HG02870 (cell line): Measurements from ENCODE around the gene SMNDC1.
"Not testable (repeated sequence)": the region's sequence is repeated elsewhere in the genome, so short reads cannot be mapped to it uniquely, and the experiment has no call there.

Experiments
- ATAC-seq: cut with Tn5 transposase; IDR thresholded peaks from one replicate; pipeline ENCODE4 v1.9.1; 2021; ENCODE audit warnings: mild to moderate bottlenecking, moderate library complexity; ENCODE audit not compliant: unreplicated experiment

Gene SMNDC1

DNA sequence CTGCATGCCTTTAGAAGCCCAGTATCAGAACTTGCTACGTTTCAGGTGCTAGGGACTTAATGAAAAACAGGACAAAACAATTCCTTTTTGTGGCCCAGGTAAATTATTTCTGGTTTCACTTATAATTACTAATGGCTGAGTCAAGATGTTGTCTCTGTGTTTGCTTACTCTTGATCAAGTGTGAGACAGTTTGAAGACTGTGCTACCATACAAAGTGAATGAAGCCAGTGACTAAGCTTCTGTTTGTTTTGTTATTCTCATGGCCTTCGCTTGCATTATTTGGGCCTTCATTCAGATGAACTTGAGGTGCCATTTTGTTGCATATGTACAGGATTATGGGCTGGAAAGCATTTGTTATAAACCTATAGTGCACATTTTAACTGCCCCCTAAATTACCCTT is 17.9 kb downstream of the SMNDC1 start:
- ATAC-seq = no peak

DNA sequence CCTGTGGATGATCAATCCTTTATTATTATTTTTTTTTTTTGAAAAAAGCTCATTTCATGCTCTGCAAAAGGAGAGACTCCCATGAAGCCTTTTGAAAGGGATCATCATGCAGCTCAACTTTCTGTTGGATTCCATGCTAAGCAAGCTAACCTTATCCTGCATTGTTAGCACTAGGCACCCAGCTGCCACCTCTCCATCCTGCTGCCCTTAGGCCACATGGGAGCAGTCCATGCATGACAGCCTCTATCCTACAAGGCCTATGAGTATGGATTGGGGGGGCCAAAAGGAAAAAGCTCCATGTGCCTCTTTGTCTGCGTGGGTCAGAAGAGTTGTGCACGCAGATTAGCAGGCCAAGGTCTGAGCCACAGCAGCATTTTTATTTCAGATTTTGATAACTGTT is 19.2 kb downstream of the SMNDC1 start:
- no peak for ATAC-seq

DNA sequence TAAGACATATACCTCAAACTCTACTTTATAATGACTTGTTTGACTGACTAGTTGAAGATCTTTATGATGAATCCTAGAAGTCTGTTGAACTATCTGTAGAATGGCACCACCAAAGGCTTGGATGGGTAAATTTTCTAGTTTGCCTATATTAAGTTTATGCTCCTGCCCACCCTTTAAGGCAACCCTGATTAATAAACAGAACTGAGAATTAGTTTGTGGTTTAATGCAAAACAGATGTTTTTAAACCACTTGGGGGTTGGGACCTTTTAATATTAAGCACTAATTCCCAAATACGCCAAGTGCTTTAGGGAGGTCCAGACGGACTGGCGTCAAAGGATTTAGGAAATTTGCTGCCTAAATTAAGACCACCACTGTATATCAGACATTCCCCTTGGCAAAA is 20.5 kb downstream of the SMNDC1 start:
- no peak for ATAC-seq

DNA sequence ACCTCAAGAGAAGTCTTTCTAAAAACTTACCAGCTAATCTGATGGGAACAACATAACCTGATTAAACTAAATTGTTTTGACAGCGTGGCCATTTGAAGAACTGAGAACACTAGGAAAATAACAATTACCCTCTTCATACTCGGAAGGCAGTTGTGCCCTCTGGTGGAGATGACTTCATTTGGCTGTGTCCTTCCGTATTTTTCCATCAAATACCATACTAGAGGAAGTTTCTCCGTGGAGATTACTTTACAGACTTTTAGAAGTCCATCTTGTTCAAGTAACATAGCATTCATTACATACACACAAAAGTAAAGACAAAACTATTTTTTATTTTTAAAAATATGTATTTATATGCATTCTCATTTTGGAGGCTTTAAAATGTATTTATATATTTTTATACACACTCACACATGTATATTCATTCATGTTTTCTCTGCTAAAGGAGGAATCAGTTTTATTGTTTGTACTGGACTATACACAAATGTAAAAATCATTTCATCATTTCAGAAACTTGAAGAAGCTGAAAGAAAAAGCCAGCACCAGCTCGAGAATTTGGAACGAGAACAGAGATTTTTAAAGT is 25.2 kb downstream of the SMNDC1 start:
- ATAC-seq = no peak

DNA sequence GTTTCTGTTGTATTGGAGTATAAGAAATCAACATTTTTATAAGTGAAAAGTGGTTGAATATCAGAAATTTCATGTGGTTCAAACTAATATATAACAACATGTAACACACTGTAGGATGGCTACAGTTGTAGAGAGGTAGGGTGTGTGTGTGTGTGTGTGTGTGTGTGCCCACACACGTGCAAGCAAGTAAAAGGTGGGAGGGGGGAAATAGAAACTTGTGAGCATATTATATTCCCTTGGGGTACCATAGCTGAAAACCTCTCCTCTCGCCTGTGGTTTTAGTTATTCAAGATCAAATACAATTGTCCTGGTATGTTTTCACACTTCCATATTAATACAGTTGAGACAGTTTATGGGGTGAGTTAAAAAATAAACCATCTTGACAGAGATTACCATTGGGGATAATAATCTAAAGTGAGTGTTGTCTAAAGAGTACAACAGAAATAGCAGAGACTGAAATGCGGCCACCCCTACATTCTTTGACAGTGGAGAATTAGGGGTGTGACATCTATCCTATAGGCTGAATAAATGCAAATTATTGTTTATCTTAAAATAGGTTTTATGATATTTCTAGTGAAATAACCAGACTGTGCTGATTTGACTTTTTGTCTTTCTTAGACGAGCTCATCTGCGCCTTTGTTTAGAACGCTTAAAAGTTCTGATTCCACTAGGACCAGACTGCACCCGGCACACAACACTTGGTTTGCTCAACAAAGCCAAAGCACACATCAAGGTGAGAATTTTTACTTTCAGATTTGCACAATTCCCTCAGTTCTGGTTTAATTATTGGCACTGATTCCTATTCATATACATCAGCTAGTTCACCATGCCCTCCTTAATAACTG is 25.9 kb downstream of the SMNDC1 start:
- no peak for ATAC-seq

DNA sequence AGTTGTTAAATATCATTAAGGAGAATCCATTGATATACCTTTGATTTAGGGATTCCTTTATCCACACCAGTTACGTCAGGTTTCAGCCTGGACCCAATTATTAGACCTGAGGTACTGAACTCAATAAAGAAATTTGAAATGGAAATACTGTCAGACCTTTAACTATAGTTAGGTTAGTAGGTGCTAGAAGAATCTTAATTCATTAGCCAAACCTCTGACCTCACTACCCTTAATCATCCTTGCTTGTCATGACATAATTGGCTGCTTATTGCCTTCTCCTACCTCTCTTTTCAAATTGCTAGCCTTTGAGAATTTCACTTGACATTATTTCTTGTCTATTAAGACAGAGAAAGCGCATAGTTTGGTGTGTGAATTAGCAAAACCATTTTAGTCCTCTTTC is 27.1 kb downstream of the SMNDC1 start:
- ATAC-seq = no peak

DNA sequence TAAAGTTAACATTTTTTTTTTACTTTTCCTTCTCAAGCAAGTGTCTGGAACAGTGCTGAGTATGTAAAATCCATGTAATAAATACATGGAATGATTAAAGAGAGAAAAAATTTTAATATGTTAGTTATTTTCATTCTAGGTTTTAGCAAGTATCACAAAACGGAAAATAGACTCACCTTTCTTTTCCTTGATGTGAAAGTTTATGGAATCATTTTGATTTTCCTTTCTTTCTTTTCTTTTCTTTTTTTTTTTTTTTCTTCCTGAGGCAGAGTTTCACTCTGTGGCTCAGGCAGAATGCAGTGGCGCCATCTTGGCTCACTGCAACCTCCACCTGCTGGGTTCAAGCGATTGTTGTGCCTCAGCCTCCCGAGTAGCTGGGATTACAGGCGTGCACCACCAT is 28.1 kb downstream of the SMNDC1 start:
- ATAC-seq = no peak

DNA sequence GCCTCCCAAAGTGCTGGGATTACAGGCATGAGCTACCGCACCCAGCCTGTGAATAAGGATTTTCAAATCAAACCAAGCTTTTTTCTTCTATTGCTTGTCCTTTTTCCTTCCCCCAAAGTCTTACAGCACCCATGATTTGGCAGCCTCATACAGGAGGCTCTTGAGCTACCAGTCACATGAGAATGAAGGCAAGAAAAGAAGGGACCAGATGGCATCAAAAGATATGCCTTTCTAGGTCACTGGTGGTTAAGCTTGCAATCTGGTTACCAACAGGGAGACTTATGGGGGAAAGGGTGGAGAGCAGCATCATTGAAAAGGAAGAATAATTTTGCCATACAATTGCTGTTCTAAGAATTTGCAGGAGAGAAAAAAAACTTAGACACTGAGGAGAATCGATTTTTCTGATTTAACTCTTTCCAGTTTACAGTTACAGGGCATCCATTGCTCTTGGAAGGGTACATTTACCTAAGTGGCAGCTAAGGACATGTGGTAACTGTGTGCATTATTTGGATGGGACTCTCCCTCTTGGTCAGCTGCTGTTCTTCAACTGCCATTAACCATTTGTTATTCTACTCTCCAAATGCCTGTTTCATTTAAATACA is 29.5 kb downstream of the SMNDC1 start:
- no peak for ATAC-seq

DNA sequence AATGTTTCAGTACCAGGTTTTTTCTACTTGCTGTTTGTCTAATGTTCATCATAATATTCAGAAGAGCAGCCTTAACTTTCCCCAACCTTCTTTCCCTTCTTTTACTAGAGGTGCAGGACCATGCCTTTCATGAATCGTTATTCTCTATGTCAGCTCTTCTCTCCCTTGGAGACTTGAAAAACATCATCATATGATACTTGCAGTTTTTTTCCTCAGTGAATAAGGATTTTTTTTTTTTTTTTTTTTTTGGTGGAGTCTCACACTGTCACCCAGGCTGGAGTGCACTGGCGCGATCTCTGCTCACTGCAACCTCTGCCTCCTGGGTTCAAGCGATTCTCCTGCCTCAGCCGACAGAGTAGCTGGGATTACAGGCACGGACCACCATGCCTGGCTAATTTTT is 30.1 kb downstream of the SMNDC1 start:
- no peak for ATAC-seq

DNA sequence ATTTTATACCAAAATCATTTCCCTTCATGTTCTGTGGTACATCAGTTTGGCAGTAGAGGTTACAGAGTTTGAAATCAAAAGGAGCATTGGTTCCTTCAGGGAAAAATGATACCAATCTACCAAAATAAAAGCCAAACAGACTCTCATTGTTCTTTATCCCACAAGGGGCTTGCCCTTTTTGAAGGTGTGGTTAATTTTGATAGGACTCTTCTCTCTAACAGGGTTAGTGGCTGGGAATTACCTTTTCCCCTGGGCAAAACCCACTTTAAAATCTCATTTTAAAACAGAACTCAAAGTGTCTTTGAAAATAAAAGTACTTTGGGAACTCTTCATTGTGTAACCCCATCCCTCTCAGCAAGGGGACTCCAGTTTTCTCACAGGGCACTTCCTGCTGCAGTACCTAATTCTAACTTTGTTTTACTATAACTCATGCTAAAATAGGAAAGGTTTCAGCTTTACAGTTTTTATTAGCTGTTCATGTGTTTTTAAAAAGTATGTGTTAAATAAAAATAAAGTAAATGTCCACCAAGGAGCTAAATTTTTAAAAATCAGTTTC is 30.6 kb downstream of the SMNDC1 start:
- no peak for ATAC-seq

DNA sequence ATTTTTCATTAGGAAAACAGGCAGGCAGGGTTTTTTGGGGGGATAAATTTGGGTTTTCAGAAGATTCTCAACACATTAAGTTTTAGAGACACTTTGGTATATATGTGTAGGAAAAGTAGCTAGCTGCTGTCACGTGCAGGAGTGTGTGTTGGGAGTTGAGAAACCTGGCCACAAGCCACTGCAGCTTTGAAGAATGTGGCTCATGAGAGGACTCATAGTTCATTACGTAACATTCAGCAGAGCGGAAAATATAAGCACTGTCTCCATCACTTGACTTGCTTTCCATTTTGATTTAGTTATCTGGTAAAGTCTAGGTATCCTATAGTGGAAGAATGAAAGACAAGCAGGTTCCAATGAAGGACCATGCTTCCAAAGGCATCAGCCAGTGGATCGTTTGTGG is 31.2 kb downstream of the SMNDC1 start:
- ATAC-seq = peak; percentile 49

DNA sequence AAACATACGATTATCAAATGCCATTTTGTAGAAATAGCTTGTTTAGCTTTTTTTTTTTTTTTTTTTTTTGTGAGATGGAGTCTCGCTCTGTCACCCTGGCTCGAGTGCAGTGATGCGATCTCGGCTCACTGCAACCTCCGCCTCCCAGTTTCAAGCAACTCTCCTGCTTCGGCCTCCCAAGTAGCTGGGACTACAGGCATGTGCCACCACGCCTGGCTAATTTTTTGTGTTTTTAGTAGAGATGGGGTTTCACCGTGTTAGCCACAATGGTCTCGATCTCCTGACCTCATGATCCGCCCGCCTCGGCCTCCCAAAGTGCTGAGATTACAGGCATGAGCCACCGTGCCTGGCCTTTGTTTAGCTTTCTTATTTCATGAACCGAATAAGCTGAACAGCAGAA is 31.7 kb downstream of the SMNDC1 start:
- not testable (repeated sequence) for ATAC-seq

DNA sequence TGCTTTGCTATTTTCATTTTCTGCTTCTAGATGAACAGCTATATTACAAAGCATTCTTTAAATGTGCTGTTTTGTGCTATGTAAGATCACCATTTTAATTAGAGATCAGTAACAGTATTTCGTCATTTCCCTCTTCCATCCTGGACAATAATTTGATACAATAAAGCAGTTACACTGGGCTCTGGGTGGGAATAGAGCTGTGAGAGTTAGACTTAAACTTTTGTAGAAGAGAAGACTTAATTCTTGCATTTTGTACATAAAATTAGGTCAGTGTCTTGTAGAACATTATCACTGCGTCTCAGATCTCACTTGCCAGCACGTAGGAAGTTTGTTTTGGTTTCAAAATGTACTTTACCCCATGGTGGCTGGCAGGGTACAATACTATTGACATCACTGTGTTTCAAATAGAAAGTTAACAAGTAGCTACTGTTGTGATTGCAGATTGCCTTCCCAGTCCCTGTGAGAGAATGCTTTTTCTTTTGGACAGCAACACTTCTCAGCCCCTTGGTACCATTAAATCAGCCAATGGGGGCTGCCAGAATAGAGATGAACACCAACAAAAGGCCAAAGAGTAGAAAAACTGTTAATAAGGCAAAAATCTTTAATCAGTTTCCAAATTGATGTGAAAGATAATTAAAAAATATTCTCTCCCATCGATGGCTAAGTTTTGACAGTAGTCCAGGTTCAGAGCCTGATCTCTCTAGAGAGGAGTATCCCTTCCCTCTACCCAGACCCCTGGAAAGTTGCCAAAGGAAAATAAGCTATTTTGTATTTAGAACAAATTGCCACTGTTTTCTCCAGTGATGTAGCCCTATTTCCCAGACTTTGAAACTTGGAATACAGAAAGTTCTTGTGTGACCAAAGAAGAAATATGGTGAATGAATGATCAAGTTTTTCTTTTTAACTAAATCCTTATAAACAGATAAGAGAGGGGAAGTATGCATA is 35.1 kb downstream of the SMNDC1 start:
- ATAC-seq = no peak

DNA sequence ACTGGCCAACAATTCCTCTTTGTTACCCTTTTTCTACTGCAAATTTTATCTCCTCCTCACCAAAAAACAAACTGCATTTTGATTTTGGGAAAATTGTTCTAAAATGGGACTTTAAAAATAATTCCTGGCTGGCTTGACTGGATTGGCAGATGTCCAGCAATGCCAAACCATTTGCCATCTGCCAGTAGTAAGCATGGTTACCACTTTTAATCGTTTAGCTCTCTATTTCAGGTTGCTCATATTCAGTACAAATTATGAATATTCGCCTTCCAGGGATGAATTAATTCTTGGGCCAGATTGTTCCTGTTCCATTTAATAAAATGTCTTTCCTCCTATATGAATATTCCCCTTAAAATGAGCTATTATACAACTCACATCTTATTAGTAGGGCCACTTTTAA is 35.7 kb downstream of the SMNDC1 start:
- no peak for ATAC-seq

DNA sequence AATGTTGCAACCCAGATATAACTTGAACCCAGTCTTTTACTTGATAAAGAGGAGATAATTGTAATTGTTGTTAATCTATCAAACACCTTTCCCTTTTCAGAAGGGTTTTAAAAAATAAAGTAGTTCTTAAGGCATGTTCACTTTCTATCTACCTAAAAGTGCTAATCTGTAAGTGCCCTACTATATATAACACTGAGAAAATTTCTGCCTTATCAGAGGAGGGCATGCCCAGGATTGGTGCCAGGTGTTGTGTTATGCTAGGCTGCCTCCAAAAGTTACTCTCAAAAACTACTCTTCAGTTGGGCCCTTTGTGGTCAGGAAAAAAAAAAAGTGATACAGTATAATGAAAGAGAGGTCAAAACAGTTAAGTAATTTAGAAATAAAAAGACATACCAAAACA is 36.3 kb downstream of the SMNDC1 start:
- ATAC-seq = no peak

DNA sequence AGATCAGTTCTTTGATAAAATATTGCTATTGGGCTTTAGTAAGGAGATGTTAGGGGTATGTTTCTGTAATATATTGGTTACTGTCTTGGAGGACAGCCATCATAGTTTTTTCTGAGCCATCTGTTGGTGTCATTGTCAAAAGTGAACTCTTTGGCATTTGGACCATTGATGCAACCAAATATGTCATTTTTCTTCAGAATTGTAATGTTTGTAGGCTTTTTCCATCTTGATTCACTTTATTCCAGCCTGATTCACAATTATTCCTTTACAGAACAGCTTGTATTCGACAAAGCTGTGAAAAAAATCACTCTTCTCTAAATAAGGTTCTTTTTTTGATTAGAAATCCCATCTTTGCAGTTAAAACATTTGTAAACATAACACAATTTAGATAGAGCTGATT is 37.4 kb downstream of the SMNDC1 start:
- no peak for ATAC-seq

DNA sequence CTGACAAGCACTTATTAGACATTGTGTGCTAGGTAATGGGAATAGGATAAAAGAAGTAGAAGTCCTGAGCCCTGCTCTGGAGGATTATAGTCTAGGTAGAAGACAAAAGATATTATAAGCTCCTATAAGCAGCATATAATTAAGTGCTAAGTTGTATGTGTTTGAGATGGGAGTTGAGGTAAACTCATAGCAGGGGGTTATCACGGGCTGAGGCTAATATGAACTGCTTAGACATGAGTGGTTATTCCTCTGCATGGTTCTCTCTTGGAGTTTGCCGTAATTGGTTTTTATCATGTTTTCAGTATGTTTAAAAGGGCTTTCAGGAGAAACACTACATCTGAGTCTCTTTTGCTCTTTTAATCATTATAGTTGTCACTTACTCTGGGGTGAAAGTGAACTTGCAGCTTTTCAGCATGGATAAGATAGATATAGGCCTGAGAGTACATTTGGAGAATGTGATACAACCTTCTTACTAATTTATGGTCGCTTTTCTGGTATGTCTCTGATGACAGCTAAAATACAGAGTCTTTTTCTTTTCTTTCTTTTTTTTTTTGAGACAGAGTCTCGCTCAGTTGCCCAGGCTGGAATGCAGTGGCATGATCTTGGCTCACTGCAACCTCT is 39.0 kb downstream of the SMNDC1 start:
- ATAC-seq = no peak

DNA sequence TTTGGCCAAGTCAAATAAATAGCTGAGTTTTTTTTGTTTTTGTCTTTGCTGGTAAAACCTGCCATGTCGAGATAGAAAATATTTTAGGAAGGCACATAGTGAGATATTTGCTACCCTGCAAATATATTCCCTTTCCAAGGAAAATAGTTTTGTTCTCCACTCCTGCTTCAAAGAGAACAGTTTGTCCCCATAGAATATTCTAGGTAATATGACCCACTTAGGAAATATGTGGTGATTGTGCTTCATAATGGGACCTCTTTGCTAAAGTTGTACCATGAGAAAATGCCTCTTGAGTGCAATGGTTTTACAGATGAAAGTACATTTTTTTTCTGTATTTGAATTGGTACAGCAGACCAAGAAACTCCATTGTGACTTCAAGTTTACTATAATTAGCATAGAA is 41.6 kb downstream of the SMNDC1 start:
- ATAC-seq = no peak

DNA sequence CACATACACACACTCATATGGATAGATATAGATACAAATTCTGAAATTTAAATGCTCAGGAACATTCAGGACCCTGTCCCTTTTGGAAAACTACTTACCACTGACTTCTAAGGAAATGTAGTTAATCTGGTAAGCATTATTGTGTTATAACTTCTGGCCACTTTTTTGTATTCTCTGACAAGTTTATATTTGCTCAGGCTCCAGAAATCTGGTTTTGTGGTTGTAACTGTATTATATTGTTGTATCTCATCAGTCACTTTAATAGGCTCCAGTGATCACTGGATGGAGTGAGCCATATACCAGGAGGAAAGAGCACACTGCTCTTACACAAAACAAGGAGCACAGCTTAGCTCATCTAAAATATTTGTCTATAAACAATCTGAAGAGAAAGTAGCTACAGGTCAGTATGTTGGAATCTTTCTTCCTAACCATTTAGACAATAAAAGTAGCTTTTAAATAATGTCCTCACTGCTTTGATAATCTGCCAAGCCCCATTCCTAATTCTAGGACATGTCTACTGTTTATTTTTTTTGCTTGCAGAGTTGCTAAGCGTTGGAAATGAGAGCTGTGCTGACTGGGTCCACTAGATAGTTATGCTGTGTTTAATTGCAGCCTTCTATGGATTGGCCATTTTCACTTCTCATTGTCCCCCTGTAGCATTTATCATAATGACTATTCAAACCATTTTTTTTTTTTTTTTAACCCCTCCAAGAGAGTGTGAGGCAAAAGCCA is 43.8 kb downstream of the SMNDC1 start:
- no peak for ATAC-seq

DNA sequence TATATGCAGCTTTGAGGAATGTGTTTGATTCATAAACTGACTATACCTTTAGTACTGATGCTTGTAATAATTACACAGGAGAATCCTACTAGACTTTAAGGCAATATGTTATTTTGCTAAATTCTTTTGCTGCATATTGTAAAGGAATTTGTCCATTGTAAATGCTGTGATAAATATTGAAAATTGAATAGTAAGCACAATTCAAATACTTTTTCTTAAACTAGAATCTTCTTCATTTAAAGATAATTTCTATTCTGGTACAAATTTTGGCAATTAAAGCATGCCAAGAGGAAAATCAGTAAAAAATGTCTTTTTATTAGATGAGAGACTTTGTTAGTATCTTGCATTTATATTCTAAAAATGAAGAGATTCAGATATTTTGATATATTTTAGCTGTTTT is 45.4 kb downstream of the SMNDC1 start:
- no peak for ATAC-seq
